Measurements from ENCODE around the gene ZIC1. TPM values are rescaled to one million over a fixed set of nuclear protein-coding genes. Genes with fewer than 3 reads are reported as not detected.

Gene ZIC1
- total and polyA plus RNA-seq, 4 donors: under 0.01 to 0.10 TPM; not detected in 2

GRCh38 chr3:147390589-147391569 lies 18.3 kb upstream of the ZIC1 start:
- Histone ChIP-seq H3K27ac (ENCODE audit: low read depth in 1 of 2, low read length in 1 of 2) (no peak overlapping the region), H3K36me3 (ENCODE audit: control insufficient read depth in 4 of 4, insufficient read depth in 4 of 4, low read length in 4 of 4) (no peaks in the 10 kb centered on the region), H3K27me3 (ENCODE audit: control insufficient read depth in 3 of 3, insufficient read depth in 3 of 3, low read length in 2 of 3) (peaks cover 25 to 100% (median 96%) of the 10 kb centered on the region in 3 donors), H3K9me3 (ENCODE audit: control insufficient read depth in 4 of 4, insufficient read depth in 3 of 4, low read length in 3 of 4) (peaks cover 0 to 35% (median 0%) of the 10 kb centered on the region in 4 donors), H3K9ac (ENCODE audit: insufficient read depth in 1 of 2, low read length in 2 of 2) (no peak overlapping the region), H3K4me3 (no peak overlapping the region), H3K4me1 (ENCODE audit: control insufficient read depth in 5 of 5, insufficient read depth in 5 of 5, low read length in 5 of 5) (peaks cover 0 to 20% (median 3%) of the 10 kb centered on the region in 5 donors)
- TF ChIP-seq CTCF (IDR thresholded peaks at IDR 0.05; ENCODE audit: control extremely low read depth, extremely low read depth): no peak
- ATAC-seq (ENCODE audit: insufficient read depth, low FRiP score) (no peak), DNase-seq (peak in 1 of 3 donors; percentile 15)
- 7 to 11% methylated on average over 73 to 77 of the region's 77 CpGs for WGBS, 2 donors

GRCh38 chr3:147391781-147392624 lies 17.2 kb upstream of the ZIC1 start:
- Histone ChIP-seq H3K9ac (ENCODE audit: insufficient read depth in 1 of 2, low read length in 2 of 2) (no peak overlapping the region), H3K4me1 (ENCODE audit: control insufficient read depth in 5 of 5, insufficient read depth in 5 of 5, low read length in 5 of 5) (peaks cover 0 to 20% (median 3%) of the 10 kb centered on the region in 5 donors)
- 2 to 6% methylated on average over 51 of the region's 51 CpGs for WGBS, 2 donors

GRCh38 chr3:147392625-147392946 lies 16.6 kb upstream of the ZIC1 start:
- Histone ChIP-seq H3K27me3 (ENCODE audit: control insufficient read depth in 3 of 3, insufficient read depth in 3 of 3, low read length in 2 of 3) (peaks cover 31 to 100% (median 94%) of the 10 kb centered on the region in 3 donors), H3K36me3 (ENCODE audit: control insufficient read depth in 4 of 4, insufficient read depth in 4 of 4, low read length in 4 of 4) (no peaks in the 10 kb centered on the region), H3K4me1 (ENCODE audit: control insufficient read depth in 5 of 5, insufficient read depth in 5 of 5, low read length in 5 of 5) (peaks cover 0 to 26% (median 4%) of the 10 kb centered on the region in 5 donors), H3K9ac (ENCODE audit: insufficient read depth in 1 of 2, low read length in 2 of 2) (no peak overlapping the region), H3K4me3 (no peak overlapping the region), H3K27ac (ENCODE audit: low read depth in 1 of 2, low read length in 1 of 2) (no peak overlapping the region), H3K9me3 (ENCODE audit: control insufficient read depth in 4 of 4, insufficient read depth in 3 of 4, low read length in 3 of 4) (peaks cover 0 to 49% (median 0%) of the 10 kb centered on the region in 4 donors)
- ATAC-seq (ENCODE audit: insufficient read depth, low FRiP score) (no peak), DNase-seq (no peak)
- 2 to 6% methylated on average over 15 of the region's 15 CpGs for WGBS, 2 donors
- TF ChIP-seq CTCF (IDR thresholded peaks at IDR 0.05; ENCODE audit: control extremely low read depth, extremely low read depth): no peak

More at GRCh38 chr3:147391781-147392624, 17.2 kb upstream of the ZIC1 start:
- no peak for TF ChIP-seq CTCF (IDR thresholded peaks at IDR 0.05; ENCODE audit: control extremely low read depth, extremely low read depth)
- Histone ChIP-seq H3K4me3 (no peak overlapping the region), H3K9me3 (ENCODE audit: control insufficient read depth in 4 of 4, insufficient read depth in 3 of 4, low read length in 3 of 4) (peaks cover 0 to 45% (median 0%) of the 10 kb centered on the region in 4 donors), H3K27ac (ENCODE audit: low read depth in 1 of 2, low read length in 1 of 2) (no peak overlapping the region), H3K27me3 (ENCODE audit: control insufficient read depth in 3 of 3, insufficient read depth in 3 of 3, low read length in 2 of 3) (peaks cover 34 to 100% (median 94%) of the 10 kb centered on the region in 3 donors), H3K36me3 (ENCODE audit: control insufficient read depth in 4 of 4, insufficient read depth in 4 of 4, low read length in 4 of 4) (no peaks in the 10 kb centered on the region)
- ATAC-seq (ENCODE audit: insufficient read depth, low FRiP score) (no peak), DNase-seq (peak in 2 of 3 donors; percentile 46 to 48)

All from lung (tissue), 12 donors.